ENCODE data around the gene KIAA1755. TPM values are rescaled to one million over a fixed set of nuclear protein-coding genes. Genes with fewer than 3 reads are reported as not detected.

Gene KIAA1755
- total RNA-seq, 4 donors from 2014 or later: 1.1 to 3.6 (median 2.1) TPM

GRCh38 chr20:38290829-38291814, 30.6 kb upstream of the KIAA1755 start:
- TF ChIP-seq CTCF (IDR thresholded peaks at IDR 0.05; ENCODE audit: low read depth): no peak

- no peak for TF ChIP-seq CTCF (IDR thresholded peaks at IDR 0.05; ENCODE audit: low read depth)
These were observed 26.3 kb upstream of the KIAA1755 start for GRCh38 chr20:38286586-38287531.

- no peak for TF ChIP-seq CTCF (IDR thresholded peaks at IDR 0.05; ENCODE audit: low read depth)
These were observed 24.4 kb upstream of the KIAA1755 start for GRCh38 chr20:38284893-38285444.

GRCh38 chr20:38283236-38283635, 22.7 kb upstream of the KIAA1755 start:
- TF ChIP-seq CTCF (IDR thresholded peaks at IDR 0.05; ENCODE audit: low read depth): no peak

- TF ChIP-seq CTCF (IDR thresholded peaks at IDR 0.05; ENCODE audit: low read depth): no peak
These were observed 18.2 kb upstream of the KIAA1755 start for GRCh38 chr20:38278763-38279162.

GRCh38 chr20:38278131-38278530, 17.6 kb upstream of the KIAA1755 start:
- TF ChIP-seq CTCF (IDR thresholded peaks at IDR 0.05; ENCODE audit: low read depth): no peak
